ENCODE data around the gene PCDH9.

DNA sequence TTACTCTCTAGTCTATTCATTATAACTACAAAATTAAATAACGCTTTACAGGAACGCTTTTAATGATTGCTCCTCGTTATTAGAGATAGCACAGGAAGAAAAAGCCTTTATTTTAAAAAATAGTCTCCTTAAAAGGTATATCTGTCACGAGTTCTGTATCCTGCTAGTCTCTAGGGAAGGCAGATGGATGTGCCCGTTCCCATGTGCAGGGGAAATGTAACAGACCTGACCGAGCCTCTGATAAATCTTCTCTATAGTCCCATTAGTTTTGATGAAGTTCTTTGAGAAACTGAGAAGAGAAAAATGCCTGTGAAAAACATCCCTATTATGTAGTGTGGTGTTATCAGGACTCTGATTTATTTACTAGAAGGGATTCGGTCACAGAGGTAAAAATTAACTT is 226.4 kb downstream of the PCDH9 start:
- TF ChIP-seq, protein P1, sequence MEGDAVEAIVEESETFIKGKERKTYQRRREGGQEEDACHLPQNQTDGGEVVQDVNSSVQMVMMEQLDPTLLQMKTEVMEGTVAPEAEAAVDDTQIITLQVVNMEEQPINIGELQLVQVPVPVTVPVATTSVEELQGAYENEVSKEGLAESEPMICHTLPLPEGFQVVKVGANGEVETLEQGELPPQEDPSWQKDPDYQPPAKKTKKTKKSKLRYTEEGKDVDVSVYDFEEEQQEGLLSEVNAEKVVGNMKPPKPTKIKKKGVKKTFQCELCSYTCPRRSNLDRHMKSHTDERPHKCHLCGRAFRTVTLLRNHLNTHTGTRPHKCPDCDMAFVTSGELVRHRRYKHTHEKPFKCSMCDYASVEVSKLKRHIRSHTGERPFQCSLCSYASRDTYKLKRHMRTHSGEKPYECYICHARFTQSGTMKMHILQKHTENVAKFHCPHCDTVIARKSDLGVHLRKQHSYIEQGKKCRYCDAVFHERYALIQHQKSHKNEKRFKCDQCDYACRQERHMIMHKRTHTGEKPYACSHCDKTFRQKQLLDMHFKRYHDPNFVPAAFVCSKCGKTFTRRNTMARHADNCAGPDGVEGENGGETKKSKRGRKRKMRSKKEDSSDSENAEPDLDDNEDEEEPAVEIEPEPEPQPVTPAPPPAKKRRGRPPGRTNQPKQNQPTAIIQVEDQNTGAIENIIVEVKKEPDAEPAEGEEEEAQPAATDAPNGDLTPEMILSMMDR (IDR thresholded peaks at IDR 0.05): no peak
- TF ChIP-seq POLR2A (IDR thresholded peaks at IDR 0.05): no peak

Data from right lobe of liver (tissue), 4 donors.